H9 (cell line): ENCODE measurements around the gene NOP9. TPM values are rescaled to one million over a fixed set of nuclear protein-coding genes. Genes with fewer than 3 reads are reported as not detected.

Experiments
- DNase-seq: peaks from one replicate; pipeline ENCODE4 v3.0.0-alpha.2; 2017
- H2AFZ ChIP-seq: one replicate; pipeline ENCODE4 v1.6.1; 2013; ENCODE audit warnings: mild to moderate bottlenecking, low read length, control low read depth, moderate library complexity
- H2AK5ac ChIP-seq: 2 replicates; pipeline ENCODE4 v1.6.1; 2013; ENCODE audit warnings: low read length, control low read depth, mixed read lengths; ENCODE audit not compliant: insufficient read length
- H2BK120ac ChIP-seq: one replicate; pipeline ENCODE4 v1.6.1; 2013; ENCODE audit warnings: low read depth, mild to moderate bottlenecking, low read length, control low read depth, inconsistent platforms; ENCODE audit not compliant: poor library complexity, severe bottlenecking
- H2BK12ac ChIP-seq: 2 replicates; pipeline ENCODE4 v1.6.1; 2013; ENCODE audit warnings: low read length, control low read depth, mixed read lengths, low read depth; ENCODE audit not compliant: insufficient read length
- H2BK15ac ChIP-seq: 2 replicates; pipeline ENCODE4 v1.6.1; 2013; ENCODE audit warnings: low read depth, low read length, control low read depth
- H2BK20ac ChIP-seq: one replicate; pipeline ENCODE4 v1.6.1; 2013; ENCODE audit warnings: low read depth, mild to moderate bottlenecking, low read length, control low read depth, inconsistent platforms; ENCODE audit not compliant: poor library complexity, severe bottlenecking
- H2BK5ac ChIP-seq: 2 replicates; pipeline ENCODE4 v1.6.1; 2013; ENCODE audit warnings: low read length, control low read depth, mixed read lengths; ENCODE audit not compliant: insufficient read length
- H3K14ac ChIP-seq: 2 replicates; pipeline ENCODE4 v1.6.1; 2013; ENCODE audit warnings: low read length, control low read depth; ENCODE audit not compliant: insufficient read depth
- H3K18ac ChIP-seq: 2 replicates; pipeline ENCODE4 v1.6.1; 2013; ENCODE audit warnings: low read depth, mild to moderate bottlenecking, mixed read lengths, low read length, control low read depth; ENCODE audit not compliant: insufficient read length
- H3K23ac ChIP-seq: 2 replicates; pipeline ENCODE4 v1.6.1; 2013; ENCODE audit warnings: low read length, control low read depth, mixed read lengths, low read depth; ENCODE audit not compliant: insufficient read length
- H3K23me2 ChIP-seq: 2 replicates; pipeline ENCODE4 v1.6.1; 2013; ENCODE audit warnings: low read depth, mild to moderate bottlenecking, mixed read lengths, low read length, control low read depth; ENCODE audit not compliant: insufficient read length, poor library complexity, severe bottlenecking
- H3K27ac ChIP-seq: 2 replicates; pipeline ENCODE4 v1.5.1; 2013; ENCODE audit warnings: low read length, control low read depth, mixed read lengths, low read depth; ENCODE audit not compliant: insufficient read length
- H3K27me3 ChIP-seq: 2 replicates; pipeline ENCODE4 v1.6.1; 2013; ENCODE audit warnings: low read length, control low read depth, inconsistent platforms; ENCODE audit not compliant: insufficient read depth
- H3K4ac ChIP-seq: 2 replicates; pipeline ENCODE4 v1.6.1; 2013; ENCODE audit warnings: low read depth, mild to moderate bottlenecking, control low read depth, inconsistent platforms, low read length, moderate library complexity
- H3K4me1 ChIP-seq: 2 replicates; pipeline ENCODE4 v1.6.1; 2013; ENCODE audit warnings: low read length, control low read depth, inconsistent platforms; ENCODE audit not compliant: insufficient read depth
- H3K4me2 ChIP-seq: 2 replicates; pipeline ENCODE4 v1.6.1; 2013; ENCODE audit warnings: low read length, control low read depth, mixed read lengths; ENCODE audit not compliant: insufficient read length, insufficient read depth
- H3K56ac ChIP-seq: 2 replicates; pipeline ENCODE4 v1.6.1; 2013; ENCODE audit warnings: low read depth, mild to moderate bottlenecking, mixed read lengths, low read length, control low read depth; ENCODE audit not compliant: insufficient read length
- H3K79me1 ChIP-seq: 2 replicates; pipeline ENCODE4 v1.6.1; 2013; ENCODE audit warnings: low read depth, mild to moderate bottlenecking, moderate library complexity, low read length, control low read depth, inconsistent platforms; ENCODE audit not compliant: insufficient read depth, poor library complexity, severe bottlenecking
- H3K79me2 ChIP-seq: 2 replicates; pipeline ENCODE4 v1.6.1; 2013; ENCODE audit warnings: low read length, control low read depth, inconsistent platforms; ENCODE audit not compliant: insufficient read depth
- H3K9ac ChIP-seq: 2 replicates; pipeline ENCODE4 v1.6.1; 2013; ENCODE audit warnings: low read length, control low read depth, mixed read lengths; ENCODE audit not compliant: insufficient read length; ENCODE audit errors: extremely low read depth
- H3K9me3 ChIP-seq: one replicate; pipeline ENCODE4 v1.6.1; 2013; ENCODE audit warnings: low read depth, low read length, inconsistent platforms; ENCODE audit not compliant: control insufficient read depth
- H3T11ph ChIP-seq: one replicate; pipeline ENCODE4 v1.6.1; 2013; ENCODE audit warnings: mild to moderate bottlenecking, low read length, control low read depth, inconsistent platforms
- H4K20me1 ChIP-seq: one replicate; pipeline ENCODE4 v1.6.1; 2013; ENCODE audit not compliant: control insufficient read depth, insufficient read length, insufficient read depth
- H4K5ac ChIP-seq: 2 replicates; pipeline ENCODE4 v1.6.1; 2013; ENCODE audit warnings: low read depth, mild to moderate bottlenecking, mixed read lengths, low read length, control low read depth; ENCODE audit not compliant: insufficient read length
- H4K8ac ChIP-seq: replicated peaks from 2 replicates; pipeline ENCODE4 v1.6.1; 2013; ENCODE audit warnings: low read length, control low read depth, mixed read lengths, low read depth; ENCODE audit not compliant: insufficient read length
- H4K91ac ChIP-seq: 2 replicates; pipeline ENCODE4 v1.6.1; 2013; ENCODE audit warnings: low read depth, mild to moderate bottlenecking, moderate library complexity, mixed read lengths, low read length, control low read depth; ENCODE audit not compliant: insufficient read length
- H3K27ac Mint-ChIP-seq, 3 experiments: 2 replicates in 2 of 3; 3 replicates in 1 of 3; pipeline ENCODE4 v1.8.0; 2020 to 2021; ENCODE audit warnings: mixed read lengths in 3 of 3, mild to moderate bottlenecking in 1 of 3, moderate library complexity in 1 of 3
- H3K27me3 Mint-ChIP-seq: 2 replicates; pipeline ENCODE4 v1.8.0; 2021; ENCODE audit warnings: low read depth, mild to moderate bottlenecking, moderate library complexity, mixed read lengths
- H3K36me3 Mint-ChIP-seq, 3 experiments: 2 replicates in 2 of 3; 3 replicates in 1 of 3; pipeline ENCODE4 v1.8.0; 2020 to 2021; ENCODE audit warnings: low read depth in 3 of 3, mixed read lengths in 3 of 3; ENCODE audit not compliant: insufficient read depth in 1 of 3
- H3K4me1 Mint-ChIP-seq, 2 experiments: 2 replicates each; pipeline ENCODE4 v1.8.0; 2020; ENCODE audit warnings: mixed read lengths in 2 of 2
- H3K4me3 Mint-ChIP-seq, 2 experiments: 2 replicates in 1 of 2; 3 replicates in 1 of 2; pipeline ENCODE4 v1.8.0; 2020 to 2021; ENCODE audit warnings: mild to moderate bottlenecking in 2 of 2, mixed read lengths in 2 of 2, moderate library complexity in 1 of 2
- H3K9me3 Mint-ChIP-seq, 2 experiments: 2 replicates in 1 of 2; 3 replicates in 1 of 2; pipeline ENCODE4 v1.8.0; 2020; ENCODE audit warnings: mild to moderate bottlenecking in 2 of 2, mixed read lengths in 2 of 2, moderate library complexity in 1 of 2
- WGBS: extraction: QIAGEN DNeasy Blood & Tissue Kit; methylation state at CpG from one replicate; pipeline ENCODE4 v1.1.7; 2013; ENCODE audit warnings: missing lambda C conversion rate, low lambda C conversion rate, mixed read lengths; ENCODE audit not compliant: insufficient read length; ENCODE audit errors: extremely low coverage; 5-methylcytosine and 5-hydroxymethylcytosine counted together
- total RNA-seq: library from RNA; stranded (reverse); gene quantifications from 2 replicates; pipeline ENCODE4 v1.2.1, GENCODE V29; 2021
- TF ChIP-seq, protein P1 (sequence below): fragments of 200-600 bp; sonication (generic); conservative IDR thresholded peaks from 3 replicates; pipeline ENCODE4 v1.8.0; 2021; ENCODE audit warnings: antibody characterized with exemption, mild to moderate bottlenecking

The NOP9 gene
- total RNA-seq, 1 experiment from 2014 or later, result 34.7 TPM

DNA sequence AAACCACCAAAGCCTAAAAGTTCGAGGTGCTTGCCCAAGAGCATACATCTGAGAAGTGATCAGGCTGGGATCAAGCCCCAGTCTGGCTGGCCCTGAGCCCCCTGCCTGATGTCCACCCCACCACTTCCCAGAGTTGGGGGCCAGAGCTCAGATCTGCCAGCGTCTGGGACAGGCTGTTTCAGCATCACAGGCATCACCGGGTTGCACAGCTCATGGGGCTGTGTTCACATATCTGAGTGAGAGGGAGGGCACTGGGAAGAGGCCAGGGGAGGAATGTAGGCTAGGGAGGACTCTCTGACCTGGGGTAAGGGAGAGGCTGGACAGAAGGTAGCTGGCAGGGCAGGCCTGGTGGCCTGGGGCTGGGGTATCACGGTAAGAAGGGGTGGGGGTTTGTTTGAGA lies 42.7 kb upstream of the NOP9 start:
- no peak overlapping the region for H2BK12ac ChIP-seq
- H2AK5ac ChIP-seq, result no peak overlapping the region
- no peak overlapping the region for H4K91ac ChIP-seq
- H3T11ph ChIP-seq, result no peak overlapping the region
- H3K9ac ChIP-seq, result no peak overlapping the region
- H3K9me3 Mint-ChIP-seq, result no peaks in the 10 kb centered on the region
- H3K4me3 Mint-ChIP-seq, result no peak overlapping the region
- H3K4ac ChIP-seq, result no peak overlapping the region
- no peaks in the 10 kb centered on the region for H3K79me1 ChIP-seq
- H3K23ac ChIP-seq, result no peak overlapping the region
- no peak for DNase-seq
- H3K18ac ChIP-seq, result no peak overlapping the region
- no peak overlapping the region for H2BK5ac ChIP-seq
- no peaks in the 10 kb centered on the region; a peak in 1 of 4 replicates for H3K4me1 Mint-ChIP-seq
- no peak overlapping the region for H3K4me2 ChIP-seq
- no peak overlapping the region for H3K14ac ChIP-seq
- H3K27ac Mint-ChIP-seq, result peak overlapping the region in 1 of 3 experiments; percentile 32; a peak in 1 of 7 replicates
- H4K8ac ChIP-seq, result no peak overlapping the region
- no peaks in the 10 kb centered on the region for H3K4me1 ChIP-seq
- no peak overlapping the region for H3K56ac ChIP-seq
- no CpG with 5 or more reads among the region's 4 CpGs for WGBS
- no peak overlapping the region for H2BK20ac ChIP-seq
- H2AFZ ChIP-seq, result no peak overlapping the region
- H3K79me2 ChIP-seq, result no peaks in the 10 kb centered on the region
- H3K27ac ChIP-seq, result no peak overlapping the region
- TF ChIP-seq, protein P1, sequence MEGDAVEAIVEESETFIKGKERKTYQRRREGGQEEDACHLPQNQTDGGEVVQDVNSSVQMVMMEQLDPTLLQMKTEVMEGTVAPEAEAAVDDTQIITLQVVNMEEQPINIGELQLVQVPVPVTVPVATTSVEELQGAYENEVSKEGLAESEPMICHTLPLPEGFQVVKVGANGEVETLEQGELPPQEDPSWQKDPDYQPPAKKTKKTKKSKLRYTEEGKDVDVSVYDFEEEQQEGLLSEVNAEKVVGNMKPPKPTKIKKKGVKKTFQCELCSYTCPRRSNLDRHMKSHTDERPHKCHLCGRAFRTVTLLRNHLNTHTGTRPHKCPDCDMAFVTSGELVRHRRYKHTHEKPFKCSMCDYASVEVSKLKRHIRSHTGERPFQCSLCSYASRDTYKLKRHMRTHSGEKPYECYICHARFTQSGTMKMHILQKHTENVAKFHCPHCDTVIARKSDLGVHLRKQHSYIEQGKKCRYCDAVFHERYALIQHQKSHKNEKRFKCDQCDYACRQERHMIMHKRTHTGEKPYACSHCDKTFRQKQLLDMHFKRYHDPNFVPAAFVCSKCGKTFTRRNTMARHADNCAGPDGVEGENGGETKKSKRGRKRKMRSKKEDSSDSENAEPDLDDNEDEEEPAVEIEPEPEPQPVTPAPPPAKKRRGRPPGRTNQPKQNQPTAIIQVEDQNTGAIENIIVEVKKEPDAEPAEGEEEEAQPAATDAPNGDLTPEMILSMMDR, result no peak
- no peaks in the 10 kb centered on the region for H3K23me2 ChIP-seq
- no peaks in the 10 kb centered on the region for H3K27me3 ChIP-seq
- H4K5ac ChIP-seq, result no peak overlapping the region
- no peaks in the 10 kb centered on the region for H3K36me3 Mint-ChIP-seq
- H2BK15ac ChIP-seq, result no peak overlapping the region
- H3K9me3 ChIP-seq, result no peaks in the 10 kb centered on the region
- no peak overlapping the region for H2BK120ac ChIP-seq
- no peaks in the 10 kb centered on the region for H4K20me1 ChIP-seq
- no peaks in the 10 kb centered on the region; the same call in 1 of the 2 replicates for H3K27me3 Mint-ChIP-seq
